ENCODE data around the gene UCN. TPM values are rescaled to one million over a fixed set of nuclear protein-coding genes. Genes with fewer than 3 reads are reported as not detected.
"Not testable (repeated sequence)": the region's sequence is repeated elsewhere in the genome, so short reads cannot be mapped to it uniquely, and the experiment has no call there.

The UCN gene
- polyA plus RNA-seq, 1 donor (not counting 4 experiments of a cell fraction or from before 2014, with no cell fraction given) = 0.10 TPM

- no peaks in the 10 kb centered on the region for H3K36me3 ChIP-seq (ENCODE audit: control insufficient read depth in 2 of 2, extremely low read depth in 1 of 2, insufficient read depth in 2 of 2, low read length in 2 of 2)
- no peaks in the 10 kb centered on the region for H3K9me3 ChIP-seq (ENCODE audit: control insufficient read depth, low read depth, low read length)
- H3K4me3 ChIP-seq (ENCODE audit: control insufficient read depth in 2 of 3, extremely low read depth in 1 of 3, insufficient read depth in 2 of 3, low read depth in 1 of 3, low read length in 3 of 3) = peak overlapping the region in 1 of 3 experiments; percentile 31
- TF ChIP-seq CTCF (optimal IDR thresholded peaks at IDR 0.05 in 1 of 3, IDR thresholded peaks at IDR 0.05 in 1 of 3, conservative IDR thresholded peaks at IDR 0.05 in 1 of 3; ENCODE audit: extremely low read depth in 1 of 3, insufficient read depth in 2 of 3, low read length in 3 of 3) (peak; percentile 49 to 68 (median 64)), EZH2 (IDR thresholded peaks at IDR 0.05; ENCODE audit: low read length) (no peak)
- no peaks in the 10 kb centered on the region for H4K20me1 ChIP-seq (ENCODE audit: control insufficient read depth, extremely low read depth, insufficient read depth, low read length)
- H3K27ac ChIP-seq (ENCODE audit: control insufficient read depth, insufficient read depth, low read length) = no peak overlapping the region
- dilution Hi-C loops (cut with MboI; ENCODE audit: extremely low pct_ligation_motif_present, low sequenced_read_pairs) = no loop called here
- peak; percentile 32 for FAIRE-seq
- H3K4me1 ChIP-seq (ENCODE audit: control insufficient read depth, extremely low read depth, insufficient read depth, low read length) = no peaks in the 10 kb centered on the region
- peaks cover 38% of the 10 kb centered on the region for H3K27me3 ChIP-seq (ENCODE audit: control insufficient read depth, extremely low read depth, insufficient read depth, low read length)
- peak overlapping the region; percentile 57 for H3K4me2 ChIP-seq (ENCODE audit: control insufficient read depth, extremely low read depth, insufficient read depth, low read depth, low read length)
- peak overlapping the region; percentile 84 for H2AFZ ChIP-seq (ENCODE audit: control insufficient read depth, low read length)
- peak; percentile 42 for DNase-seq (ENCODE audit: low read depth, low spot score)
- no peaks in the 10 kb centered on the region for H3K9me1 ChIP-seq (ENCODE audit: control insufficient read depth, extremely low read depth, insufficient read depth, low read length)
- no peaks in the 10 kb centered on the region for H3K79me2 ChIP-seq (ENCODE audit: control insufficient read depth, insufficient read depth, low read length)
- no peak overlapping the region for H3K9ac ChIP-seq (ENCODE audit: control insufficient read depth, extremely low read depth, insufficient read depth, low read length)
These were observed 4.9 kb downstream of the UCN start for GRCh38 chr2:27303093-27304025.

- H3K27ac ChIP-seq (ENCODE audit: control insufficient read depth, insufficient read depth, low read length); H3K9me1 ChIP-seq (ENCODE audit: control insufficient read depth, extremely low read depth, insufficient read depth, low read length); H3K36me3 ChIP-seq (ENCODE audit: control insufficient read depth in 2 of 2, extremely low read depth in 1 of 2, insufficient read depth in 2 of 2, low read length in 2 of 2); FAIRE-seq; H3K4me1 ChIP-seq (ENCODE audit: control insufficient read depth, extremely low read depth, insufficient read depth, low read length); H3K9me3 ChIP-seq (ENCODE audit: control insufficient read depth, low read depth, low read length); H3K4me3 ChIP-seq (ENCODE audit: control insufficient read depth in 2 of 3, extremely low read depth in 1 of 3, insufficient read depth in 2 of 3, low read depth in 1 of 3, low read length in 3 of 3); DNase-seq (ENCODE audit: low read depth, low spot score); H3K79me2 ChIP-seq (ENCODE audit: control insufficient read depth, insufficient read depth, low read length); H3K4me2 ChIP-seq (ENCODE audit: control insufficient read depth, extremely low read depth, insufficient read depth, low read depth, low read length); H4K20me1 ChIP-seq (ENCODE audit: control insufficient read depth, extremely low read depth, insufficient read depth, low read length); H3K9ac ChIP-seq (ENCODE audit: control insufficient read depth, extremely low read depth, insufficient read depth, low read length); dilution Hi-C loops (cut with MboI; ENCODE audit: extremely low pct_ligation_motif_present, low sequenced_read_pairs); H2AFZ ChIP-seq (ENCODE audit: control insufficient read depth, low read length): not testable (repeated sequence)
- H3K27me3 ChIP-seq (ENCODE audit: control insufficient read depth, extremely low read depth, insufficient read depth, low read length) = peaks cover 10% of the 10 kb centered on the region
These were observed 7.6 kb downstream of the UCN start for GRCh38 chr2:27300606-27301005.

Data from keratinocyte (primary cell).